Measurements from ENCODE around the gene CFAP74. TPM values are rescaled to one million over a fixed set of nuclear protein-coding genes. Genes with fewer than 3 reads are reported as not detected.
A peak's percentile ranks its signal among the peaks of the same experiment; 100 is the strongest.

CFAP74 gene
- total RNA-seq, 1 donor from 2014 or later = 4.6 TPM

- DNase-seq (ENCODE audit: low spot score) = no peak
These were observed 85.3 kb downstream of the CFAP74 start for GRCh38 chr1:1917995-1918900.

GRCh38 chr1:1917304-1917976, 86.1 kb downstream of the CFAP74 start:
- DNase-seq (ENCODE audit: low spot score) = no peak

- DNase-seq (ENCODE audit: low spot score) = no peak
These were observed 86.7 kb downstream of the CFAP74 start for GRCh38 chr1:1916851-1917251.

- no peak for DNase-seq (ENCODE audit: low spot score)
These were observed 87.4 kb downstream of the CFAP74 start for GRCh38 chr1:1915911-1916840.

GRCh38 chr1:1914971-1915692, 88.5 kb downstream of the CFAP74 start, which contains the start of gene CALML6:
Gene CALML6, plus strand, starts transcription at chr1:1915260. Its CDS starts 21 bp downstream, at chr1:1915281.
- no peak for DNase-seq (ENCODE audit: low spot score)

DNA sequence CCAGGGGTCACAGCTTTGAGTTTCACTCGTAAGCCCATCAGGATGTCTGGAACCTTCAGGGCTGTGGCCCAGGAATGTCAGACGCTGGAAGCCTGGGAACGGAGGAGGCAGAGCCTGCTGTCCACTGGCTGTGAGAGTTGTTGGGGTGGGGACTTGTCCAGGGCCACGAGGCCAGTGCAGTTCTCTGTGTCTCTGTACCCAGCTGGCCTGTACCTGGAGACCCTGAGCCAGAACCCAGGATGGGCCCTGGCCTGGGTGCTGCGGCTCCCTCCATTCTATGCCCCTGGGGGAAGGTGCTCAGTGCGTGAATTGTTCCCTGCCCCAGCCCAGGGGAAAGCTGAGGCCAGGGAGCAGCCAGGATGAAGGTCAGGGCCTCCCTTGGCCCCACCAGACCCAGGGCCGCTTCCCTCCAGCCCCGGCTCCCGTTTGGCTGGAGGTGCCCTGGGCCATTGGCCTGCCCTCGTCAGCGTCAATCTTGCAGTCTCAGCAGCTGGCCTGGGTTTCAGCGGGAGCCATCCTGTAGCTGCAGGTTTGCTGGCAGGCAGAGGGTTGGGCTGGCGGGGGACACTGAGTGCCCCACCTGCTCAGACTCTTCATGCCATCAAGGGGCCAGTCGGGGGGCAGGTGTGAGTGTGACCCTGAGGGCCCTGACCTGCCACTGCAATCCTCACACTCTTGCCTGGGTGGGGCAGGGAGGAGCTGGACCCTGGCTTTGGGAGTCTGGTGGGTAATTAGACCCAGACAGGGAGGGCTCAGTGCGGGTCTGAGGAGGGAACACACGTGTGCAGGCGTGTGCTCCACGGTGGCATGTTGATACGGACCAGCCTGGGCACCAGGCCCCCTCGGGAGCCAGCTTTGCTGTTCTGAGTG, 89.2 kb downstream of the CFAP74 start:
- DNase-seq (ENCODE audit: low spot score) = no peak

DNA sequence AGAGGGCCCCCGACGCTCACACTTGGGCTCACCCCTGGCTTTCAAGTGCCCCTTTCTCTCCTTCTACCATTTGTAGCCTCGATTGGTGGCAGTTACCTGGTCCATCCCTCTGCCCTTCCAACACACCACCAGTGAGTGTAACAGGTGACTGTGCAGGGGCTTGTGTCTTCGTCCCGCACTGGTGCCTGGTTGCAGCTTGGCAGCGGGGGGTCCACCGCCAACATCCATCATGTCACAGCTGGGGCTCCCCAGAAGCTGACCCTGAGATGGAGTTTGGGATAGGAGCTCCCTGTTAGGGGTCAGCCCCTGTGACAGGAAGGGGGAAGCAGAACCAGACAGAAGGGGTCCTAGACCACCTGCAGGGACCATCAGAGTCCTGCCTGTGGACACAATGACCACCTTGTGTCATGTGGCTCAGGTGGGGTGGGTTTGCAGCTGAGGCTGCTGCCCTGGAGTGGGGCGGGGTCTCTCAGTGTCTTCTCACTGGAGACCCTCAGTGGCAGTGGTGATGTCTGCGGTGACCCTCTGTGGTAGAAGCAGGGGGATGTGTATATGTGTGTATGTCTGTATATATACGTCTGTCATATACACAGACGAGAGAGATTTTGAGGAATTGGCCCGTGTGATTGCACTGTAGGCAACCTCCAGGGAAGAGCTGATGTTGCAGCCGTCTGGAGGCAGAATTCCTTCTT, 92.1 kb downstream of the CFAP74 start:
- no peak for DNase-seq (ENCODE audit: low spot score)

DNA sequence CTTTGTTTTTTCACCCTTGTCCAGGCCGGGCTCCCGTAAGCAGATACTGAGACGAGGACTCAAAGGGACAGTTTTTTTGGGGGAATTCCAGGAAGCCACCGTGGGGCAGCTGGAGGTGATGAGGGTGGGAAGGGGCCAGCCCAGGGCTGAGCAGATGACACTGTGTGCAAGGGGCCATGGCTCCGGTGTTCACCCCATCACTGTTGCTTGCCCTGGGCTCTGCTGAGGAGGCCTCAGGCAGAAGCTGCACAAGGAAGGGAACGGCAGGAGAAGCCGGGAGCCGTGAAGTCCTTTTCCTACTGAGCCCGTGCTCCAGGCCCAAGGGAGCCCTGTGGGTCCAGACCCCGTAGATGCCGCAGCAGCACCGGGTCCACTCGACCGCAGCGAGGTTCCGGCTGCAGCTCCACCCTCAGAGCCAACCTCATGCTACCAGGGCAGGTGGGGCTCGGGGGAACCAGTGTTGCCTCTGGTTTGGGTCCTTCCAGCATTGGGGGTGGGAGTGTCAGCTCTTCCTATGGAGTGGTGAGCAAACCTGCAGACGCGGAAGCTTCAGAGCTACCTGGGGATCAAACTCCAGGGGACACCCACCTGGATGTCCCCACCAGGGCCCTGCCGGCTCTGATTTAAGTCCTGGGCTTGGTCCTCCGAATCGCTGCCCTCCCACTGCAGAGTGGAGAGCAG, 92.8 kb downstream of the CFAP74 start:
- DNase-seq (ENCODE audit: low spot score) = no peak

GRCh38 chr1:1910033-1910465, 93.5 kb downstream of the CFAP74 start:
- DNase-seq (ENCODE audit: low spot score) = no peak

- DNase-seq (ENCODE audit: low spot score) = no peak
These were observed 95.1 kb downstream of the CFAP74 start for GRCh38 chr1:1908506-1908791.

- DNase-seq (ENCODE audit: low spot score) = no peak
These were observed 96.4 kb downstream of the CFAP74 start for GRCh38 chr1:1907098-1907736.

- DNase-seq (ENCODE audit: low spot score) = peak; percentile 85
These were observed 97.1 kb downstream of the CFAP74 start for GRCh38 chr1:1906185-1907097.

DNA sequence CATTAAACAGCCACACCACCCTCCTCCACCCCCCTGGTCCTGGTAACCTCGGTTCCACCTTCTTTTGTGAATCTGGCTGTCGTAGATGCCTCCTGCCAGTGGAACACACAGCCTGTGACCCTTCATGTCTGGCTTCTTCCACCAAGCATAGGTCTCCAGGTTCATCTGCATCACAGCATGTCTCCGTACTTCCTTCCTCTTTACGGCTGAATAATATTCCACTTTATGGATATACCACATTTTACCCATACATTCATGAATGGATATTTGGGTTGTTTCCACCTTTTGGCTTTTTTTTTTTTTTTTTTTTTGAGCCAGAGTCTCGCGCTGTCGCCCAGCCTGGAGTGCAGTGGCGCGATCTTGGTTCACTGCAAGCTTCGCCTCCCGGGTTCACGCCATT, 100.4 kb downstream of the CFAP74 start:
- DNase-seq (ENCODE audit: low spot score) = no peak

- no peak for DNase-seq (ENCODE audit: low spot score)
These were observed 101.8 kb downstream of the CFAP74 start for GRCh38 chr1:1901641-1902294.

DNA sequence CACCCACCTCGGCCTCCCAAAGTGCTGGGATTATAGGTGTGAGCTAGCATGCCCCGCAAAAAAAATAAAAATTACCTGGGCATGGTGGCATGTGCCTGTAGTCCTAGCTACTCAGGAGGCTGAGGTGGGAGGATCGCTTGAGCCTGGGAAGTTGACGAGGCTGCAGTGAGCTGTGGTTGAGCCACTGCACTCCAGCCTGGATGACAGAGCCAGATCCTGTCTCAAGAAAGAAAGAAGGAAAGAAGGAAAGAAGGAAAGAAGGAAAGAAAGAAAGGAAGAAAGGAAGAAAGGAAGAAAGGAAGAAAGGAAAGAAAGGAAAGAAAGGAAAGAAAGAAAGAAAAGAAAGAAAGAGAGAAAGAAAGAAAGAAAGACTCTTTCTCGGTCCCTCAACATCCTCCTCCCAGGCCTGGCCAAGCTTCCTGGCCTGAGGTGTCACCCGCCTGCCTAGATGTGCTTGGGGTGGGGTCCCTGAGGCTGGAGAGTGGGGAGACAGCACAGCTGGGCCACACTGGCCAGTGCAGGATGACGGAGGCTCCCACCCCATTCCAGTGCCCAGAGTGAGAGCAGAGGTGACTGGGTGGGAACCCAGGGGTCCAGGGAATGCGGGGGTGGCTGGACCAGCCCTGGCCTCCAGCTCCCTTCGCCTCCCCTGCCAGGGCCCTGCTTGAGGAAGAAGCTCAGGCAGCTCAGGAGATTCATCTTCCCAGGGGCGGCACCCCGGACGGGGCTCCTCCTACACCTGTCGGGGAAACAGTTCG, 102.5 kb downstream of the CFAP74 start:
- DNase-seq (ENCODE audit: low spot score) = no peak

DNA sequence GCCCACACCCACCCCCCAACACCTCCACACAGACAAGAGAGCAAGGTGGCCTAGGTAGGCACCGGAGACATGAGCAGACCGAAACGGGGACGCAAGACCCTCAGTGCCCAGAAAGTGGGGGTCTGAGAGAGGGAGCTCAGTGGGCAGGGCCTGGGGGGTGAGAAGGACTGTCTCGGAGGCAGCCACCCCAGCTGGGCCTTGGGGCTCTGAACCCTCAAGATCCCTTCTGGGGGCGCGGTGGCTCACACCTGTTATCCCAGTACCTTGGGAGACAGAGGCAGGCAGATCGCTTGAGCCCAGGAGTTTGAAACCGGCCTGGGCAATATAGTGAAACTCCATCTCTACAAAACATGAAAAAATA, 103.6 kb downstream of the CFAP74 start:
- no peak for DNase-seq (ENCODE audit: low spot score)
